Measurements from ENCODE around the gene FCGR1A.
"Not testable (repeated sequence)": the region's sequence is repeated elsewhere in the genome, so short reads cannot be mapped to it uniquely, and the experiment has no call there.

The FCGR1A gene

GRCh38 chr1:149782600-149782999 lies at the start of gene FCGR1A:
Gene FCGR1A (plus strand): TSS chr1:149782694. CDS start chr1:149782744, 50 bp downstream.
- DNase-seq (ENCODE audit: low spot score) = not testable (repeated sequence)

DNA sequence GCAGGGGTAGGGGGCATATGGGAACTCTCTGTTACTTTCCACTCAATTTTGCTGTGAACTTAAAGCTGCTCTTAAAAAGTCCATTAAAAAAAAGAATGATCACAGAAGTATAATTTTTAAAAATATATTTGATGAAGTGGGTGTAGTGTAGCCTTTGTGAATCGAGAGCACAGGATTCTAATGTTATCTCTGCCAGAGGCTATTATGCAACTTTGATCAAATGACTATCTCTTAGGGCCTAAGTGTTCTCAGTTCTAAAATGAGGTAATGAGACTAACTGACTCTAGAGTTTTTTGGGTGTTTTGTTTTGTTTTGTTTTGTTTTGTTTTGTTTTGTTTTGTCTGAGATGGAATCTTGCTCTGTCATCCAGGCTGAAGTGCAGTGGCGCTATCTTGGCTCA lies 49.7 kb upstream of the FCGR1A start:
- DNase-seq (ENCODE audit: low spot score) = not testable (repeated sequence)

- DNase-seq (ENCODE audit: low spot score) = not testable (repeated sequence)
Observed at GRCh38 chr1:149734692-149735091, 47.8 kb upstream of the FCGR1A start.

GRCh38 chr1:149740148-149740581 lies 42.3 kb upstream of the FCGR1A start:
- peak; percentile 26 for DNase-seq (ENCODE audit: low spot score)

DNA sequence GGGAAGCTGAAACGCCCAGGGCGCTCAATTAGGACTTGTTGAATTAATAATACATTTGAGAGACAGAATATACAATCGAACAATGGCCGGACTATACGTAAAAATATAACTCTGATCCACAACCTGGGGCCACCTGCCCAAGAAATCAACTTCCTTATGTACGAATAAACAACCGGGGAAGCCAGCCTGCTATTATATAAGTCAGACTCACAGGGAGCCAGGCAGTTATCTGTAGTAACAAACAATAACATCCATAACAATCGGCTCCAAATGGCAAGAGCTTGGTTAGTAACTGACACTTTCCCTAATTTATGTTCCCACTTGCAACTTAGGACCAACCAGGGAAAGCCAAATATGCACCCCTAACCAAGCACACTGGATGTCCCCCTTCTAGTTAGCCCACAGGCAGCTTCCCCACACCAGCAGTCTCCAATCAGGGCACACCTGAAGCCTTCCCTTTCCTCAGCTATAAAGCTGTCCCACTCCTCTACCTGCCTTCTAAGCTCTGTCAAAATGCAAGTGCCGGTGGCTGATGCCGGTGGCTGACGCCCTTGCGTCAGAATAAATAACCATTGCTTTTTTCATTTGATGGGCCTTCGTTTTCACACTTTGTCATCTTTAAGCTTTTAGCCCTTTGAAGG lies 41.8 kb upstream of the FCGR1A start:
- DNase-seq (ENCODE audit: low spot score) = not testable (repeated sequence)

- not testable (repeated sequence) for DNase-seq (ENCODE audit: low spot score)
Observed at GRCh38 chr1:149741914-149742313, 40.6 kb upstream of the FCGR1A start.

DNA sequence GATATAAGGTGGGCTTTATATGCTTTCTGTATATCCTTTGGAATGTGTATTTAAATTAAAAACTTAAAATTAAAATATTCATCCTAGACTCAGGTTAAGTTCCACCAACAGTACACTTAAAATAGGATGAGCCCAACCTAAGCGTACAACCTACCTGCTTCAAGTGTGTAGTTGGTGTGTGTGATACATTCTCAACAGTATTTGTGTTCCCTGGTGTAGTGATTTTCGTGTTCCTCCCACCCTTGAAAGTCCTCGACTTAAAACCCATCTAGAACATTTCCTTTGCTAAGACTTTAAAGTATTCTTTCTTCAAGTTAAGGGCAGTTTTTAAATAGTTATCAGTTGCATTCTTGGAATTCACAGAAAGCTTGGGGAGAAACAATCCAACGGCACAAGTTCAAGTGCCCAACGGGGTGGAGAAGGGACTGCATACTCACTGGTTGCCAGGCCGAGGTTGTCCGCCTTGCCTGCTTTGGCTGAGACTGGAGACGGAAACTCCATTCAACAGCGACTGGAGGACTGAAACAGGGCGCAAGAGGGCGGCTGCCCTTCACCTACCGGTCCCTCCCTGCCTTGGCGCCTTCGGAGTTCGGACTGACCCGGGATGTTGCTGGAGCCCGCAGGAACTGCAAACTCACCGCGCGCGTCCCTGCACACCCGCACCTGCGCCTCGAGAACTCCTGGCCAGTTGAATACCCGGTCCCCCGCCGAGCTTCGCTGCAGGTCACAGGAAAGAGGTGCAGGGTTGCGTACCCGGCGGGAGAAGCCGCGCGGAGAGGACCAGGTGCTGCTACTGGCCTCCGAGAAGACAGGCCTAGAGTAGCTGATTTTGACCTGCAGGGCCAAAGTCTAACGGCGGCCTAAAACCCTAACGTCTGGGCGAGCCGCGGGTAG lies 35.8 kb upstream of the FCGR1A start:
- not testable (repeated sequence) for DNase-seq (ENCODE audit: low spot score)

DNA sequence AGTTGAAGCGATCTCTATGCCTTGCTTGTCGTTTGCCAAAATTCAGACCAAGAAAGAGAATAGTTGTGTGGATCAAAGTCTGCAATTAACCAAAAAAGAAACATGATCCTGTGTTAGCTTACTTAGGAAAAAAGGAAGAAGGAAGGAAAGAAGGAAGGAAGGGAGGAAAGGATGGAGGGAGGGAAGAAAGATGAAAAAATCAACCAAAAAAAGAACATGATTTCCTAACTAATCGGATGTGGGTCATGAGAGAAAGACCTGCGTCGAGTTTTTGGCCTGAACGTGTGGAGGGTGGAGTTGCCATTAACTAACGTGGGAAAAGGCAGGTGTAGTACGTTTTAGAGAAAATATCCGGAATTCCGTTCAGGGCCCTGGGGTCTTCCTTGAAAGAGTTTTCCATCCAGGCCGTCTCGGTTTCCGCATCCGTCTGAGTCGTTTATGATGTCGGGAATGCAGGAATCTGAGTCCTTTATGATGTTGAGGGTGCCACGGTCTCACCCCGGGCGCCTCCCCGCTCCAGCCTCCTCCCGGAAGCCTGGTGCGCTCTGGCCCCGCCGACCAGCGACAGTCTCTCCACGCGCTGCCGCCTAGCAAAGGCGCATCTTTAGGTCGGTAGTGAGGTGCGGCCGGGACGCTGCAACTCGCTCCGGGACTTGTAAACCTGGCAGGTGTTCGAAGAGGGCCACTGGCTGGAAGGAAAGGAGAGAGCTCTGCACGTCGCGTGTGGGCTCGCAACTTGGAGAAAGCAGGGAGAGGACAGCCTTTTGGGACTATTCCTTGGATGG lies 34.9 kb upstream of the FCGR1A start:
- not testable (repeated sequence) for DNase-seq (ENCODE audit: low spot score)

GRCh38 chr1:149748144-149748500 lies 34.4 kb upstream of the FCGR1A start:
- not testable (repeated sequence) for DNase-seq (ENCODE audit: low spot score)

- DNase-seq (ENCODE audit: low spot score) = not testable (repeated sequence)
Observed at GRCh38 chr1:149750562-149750961, 31.9 kb upstream of the FCGR1A start.

GRCh38 chr1:149752186-149752585 lies 30.3 kb upstream of the FCGR1A start:
- not testable (repeated sequence) for DNase-seq (ENCODE audit: low spot score)

GRCh38 chr1:149753466-149753865 lies 29.0 kb upstream of the FCGR1A start:
- not testable (repeated sequence) for DNase-seq (ENCODE audit: low spot score)

DNA sequence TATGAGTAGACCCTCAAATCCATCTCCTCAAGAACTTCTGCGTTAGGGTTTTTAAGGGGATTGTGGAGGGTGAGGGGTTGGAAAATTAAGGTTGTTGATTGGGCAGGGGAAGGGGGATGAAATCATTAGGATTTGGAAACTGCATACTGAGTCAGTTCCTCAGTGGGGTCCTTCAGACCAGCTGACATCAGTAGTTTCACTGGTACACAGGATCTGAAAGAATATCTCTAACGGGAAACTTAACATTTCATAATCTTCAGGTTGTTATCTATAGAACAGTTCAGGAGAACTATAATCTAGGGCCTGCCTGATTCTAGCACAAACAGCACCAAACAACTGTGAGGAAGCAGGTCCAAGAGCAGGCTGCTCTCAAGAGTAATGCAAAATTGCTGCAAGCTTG lies 27.2 kb upstream of the FCGR1A start:
- not testable (repeated sequence) for DNase-seq (ENCODE audit: low spot score)

GRCh38 chr1:149762294-149762693 lies 20.2 kb upstream of the FCGR1A start:
- DNase-seq (ENCODE audit: low spot score) = not testable (repeated sequence)

DNA sequence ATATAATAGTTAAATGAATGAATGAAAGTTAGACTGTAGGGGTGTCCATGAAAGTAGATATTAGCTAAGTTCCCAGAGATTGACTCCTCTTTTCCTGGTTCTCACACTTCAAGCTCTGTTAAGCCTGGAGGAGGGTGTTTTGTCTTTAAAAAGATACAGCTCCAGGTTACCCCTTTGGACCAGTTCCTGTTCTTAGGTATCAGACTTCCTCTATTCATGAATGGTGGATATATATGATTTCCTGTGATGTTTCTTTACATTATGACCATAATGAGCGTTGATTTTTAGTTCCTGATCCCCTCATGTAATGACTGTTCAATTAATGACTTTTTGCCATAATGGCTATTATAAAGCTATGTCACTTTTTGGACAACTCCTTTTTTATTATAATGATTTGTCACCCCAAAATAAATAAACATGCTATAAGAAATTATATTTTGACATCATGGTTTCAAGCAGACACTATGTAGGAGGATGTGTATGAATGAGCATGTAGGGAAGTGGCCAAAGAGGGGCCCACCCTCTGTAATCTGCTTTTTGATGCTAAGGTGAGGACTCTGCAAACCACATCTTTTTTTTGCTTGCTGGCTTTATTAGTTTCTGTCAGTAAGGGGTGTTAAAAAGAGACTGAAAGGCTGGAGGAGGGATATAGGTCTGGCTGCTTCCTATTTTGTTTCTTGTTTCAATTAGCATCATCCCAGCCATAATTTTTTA lies 18.2 kb upstream of the FCGR1A start:
- not testable (repeated sequence) for DNase-seq (ENCODE audit: low spot score)

DNA sequence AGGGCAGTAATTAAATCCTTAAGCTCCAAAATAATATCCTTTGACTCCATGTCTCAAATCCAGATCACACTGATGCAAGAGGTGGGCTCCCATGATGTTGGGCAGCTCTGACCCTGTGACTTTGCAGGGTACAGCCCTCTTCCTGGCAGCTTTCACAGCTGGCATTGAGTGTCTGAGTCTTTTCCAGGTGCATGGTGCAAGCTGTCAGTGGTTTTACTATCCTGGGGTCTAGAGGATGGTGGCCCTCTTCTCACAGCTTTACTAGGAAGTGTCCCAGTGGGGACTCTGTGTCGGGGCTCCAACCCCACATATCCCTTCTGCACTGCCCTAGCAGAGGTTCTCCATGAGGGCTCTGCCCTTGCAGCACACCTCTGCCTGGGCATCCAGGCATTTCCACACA lies 16.3 kb upstream of the FCGR1A start:
- DNase-seq (ENCODE audit: low spot score) = not testable (repeated sequence)

DNA sequence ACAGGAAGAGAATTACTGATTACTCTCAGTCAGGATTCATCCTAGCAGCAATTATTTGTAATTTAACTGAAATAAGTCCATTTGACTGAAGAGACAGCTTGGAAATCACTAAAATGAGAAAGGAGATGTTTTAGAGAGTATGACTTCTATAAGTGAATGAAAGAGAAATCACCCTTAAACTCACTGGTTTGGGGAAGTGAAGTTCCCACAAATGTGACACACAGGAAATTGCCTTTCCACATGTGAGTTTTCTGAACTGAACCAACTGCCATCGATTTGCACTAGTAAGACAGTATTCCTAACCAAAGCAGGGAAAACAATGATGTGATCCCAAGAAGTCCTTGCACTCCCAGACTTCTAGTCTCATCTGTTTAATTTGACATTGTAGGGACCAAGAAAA lies 13.3 kb upstream of the FCGR1A start:
- DNase-seq (ENCODE audit: low spot score) = not testable (repeated sequence)

- not testable (repeated sequence) for DNase-seq (ENCODE audit: low spot score)
Observed at GRCh38 chr1:149770661-149771060, 11.8 kb upstream of the FCGR1A start.

GRCh38 chr1:149771653-149772425 lies 10.7 kb upstream of the FCGR1A start:
- DNase-seq (ENCODE audit: low spot score) = not testable (repeated sequence)

DNA sequence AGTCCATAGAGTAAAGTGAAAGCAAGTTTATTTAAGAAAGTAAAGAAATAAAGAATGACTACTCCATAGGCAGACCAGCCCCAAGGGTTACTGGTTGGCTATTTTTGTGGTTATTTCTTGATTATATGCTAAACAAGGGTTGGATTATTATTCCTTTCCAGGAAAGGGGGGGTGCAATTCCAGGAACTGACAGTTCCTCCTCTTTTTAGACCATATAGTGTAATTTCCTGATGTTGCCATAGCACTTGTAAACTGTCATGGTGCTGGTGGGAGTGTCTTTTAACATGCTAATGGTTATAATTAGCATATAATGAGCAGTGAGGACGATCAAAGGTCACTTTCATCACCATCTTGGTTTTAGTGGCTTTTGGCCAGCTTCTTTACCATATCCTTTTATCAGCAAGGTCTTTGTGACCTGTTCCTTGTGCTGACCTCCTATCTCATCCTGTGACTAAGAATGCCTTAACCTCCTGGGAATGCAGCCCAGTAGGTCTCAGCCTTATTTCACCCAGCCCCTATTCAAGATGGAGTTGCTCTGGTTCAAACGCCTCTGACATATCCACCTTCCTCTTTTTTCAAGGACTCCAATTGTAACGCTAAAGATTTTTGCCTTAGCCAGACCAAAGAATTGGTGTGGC lies 6.9 kb upstream of the FCGR1A start:
- not testable (repeated sequence) for DNase-seq (ENCODE audit: low spot score)

Measured in CD4-positive, alpha-beta T cell treated with Interleukin-6 at 100 ng/mL for 8 hours (primary cell).